Measurements from ENCODE around the gene LMOD3. TPM values are rescaled to one million over a fixed set of nuclear protein-coding genes. Genes with fewer than 3 reads are reported as not detected.

Gene LMOD3
- total and polyA plus RNA-seq, 7 donors = 0.01 to 0.23 TPM; not detected in 5

DNA sequence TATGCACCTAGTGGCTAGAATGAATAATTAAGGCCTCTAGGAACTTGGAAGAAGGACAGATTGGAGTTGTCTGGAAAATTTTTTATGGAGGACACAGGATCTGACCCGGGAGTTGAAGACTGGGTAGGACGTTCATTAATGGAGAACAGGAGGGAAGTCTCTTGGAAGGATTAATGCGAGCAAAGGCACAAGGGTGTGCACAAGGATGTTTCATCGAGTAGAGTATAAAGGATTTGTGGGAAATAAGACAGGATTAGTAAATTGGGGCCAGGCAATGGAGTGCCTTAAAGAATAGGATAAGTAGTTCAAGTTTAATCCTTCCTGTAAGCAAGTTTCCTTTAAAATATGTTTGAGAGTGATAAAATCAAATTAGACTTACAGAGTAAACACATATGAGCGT is 14.6 kb downstream of the LMOD3 start:
- peaks cover 0 to 21% (median 9%) of the 10 kb centered on the region in 4 donors for H3K36me3 ChIP-seq
- no peaks in the 10 kb centered on the region for H3K27me3 ChIP-seq
- WGBS, 2 donors = 60 to 77% methylated on average over 5 of the region's 5 CpGs
- DNase-seq = no peak
- no peak overlapping the region for H3K27ac ChIP-seq
- intact Hi-C loops (cut with DNase I) = no loop called here
- H3K9me3 ChIP-seq = no peaks in the 10 kb centered on the region
- TF ChIP-seq EP300 (IDR thresholded peaks at IDR 0.05) = no peak
- TF ChIP-seq, protein P1, sequence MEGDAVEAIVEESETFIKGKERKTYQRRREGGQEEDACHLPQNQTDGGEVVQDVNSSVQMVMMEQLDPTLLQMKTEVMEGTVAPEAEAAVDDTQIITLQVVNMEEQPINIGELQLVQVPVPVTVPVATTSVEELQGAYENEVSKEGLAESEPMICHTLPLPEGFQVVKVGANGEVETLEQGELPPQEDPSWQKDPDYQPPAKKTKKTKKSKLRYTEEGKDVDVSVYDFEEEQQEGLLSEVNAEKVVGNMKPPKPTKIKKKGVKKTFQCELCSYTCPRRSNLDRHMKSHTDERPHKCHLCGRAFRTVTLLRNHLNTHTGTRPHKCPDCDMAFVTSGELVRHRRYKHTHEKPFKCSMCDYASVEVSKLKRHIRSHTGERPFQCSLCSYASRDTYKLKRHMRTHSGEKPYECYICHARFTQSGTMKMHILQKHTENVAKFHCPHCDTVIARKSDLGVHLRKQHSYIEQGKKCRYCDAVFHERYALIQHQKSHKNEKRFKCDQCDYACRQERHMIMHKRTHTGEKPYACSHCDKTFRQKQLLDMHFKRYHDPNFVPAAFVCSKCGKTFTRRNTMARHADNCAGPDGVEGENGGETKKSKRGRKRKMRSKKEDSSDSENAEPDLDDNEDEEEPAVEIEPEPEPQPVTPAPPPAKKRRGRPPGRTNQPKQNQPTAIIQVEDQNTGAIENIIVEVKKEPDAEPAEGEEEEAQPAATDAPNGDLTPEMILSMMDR (IDR thresholded peaks at IDR 0.05) = no peak
- TF ChIP-seq POLR2AphosphoS5 (IDR thresholded peaks at IDR 0.05) = no peak
- TF ChIP-seq POLR2A (IDR thresholded peaks at IDR 0.05) = no peak
- H3K4me3 ChIP-seq = no peak overlapping the region
- peaks cover 0 to 15% (median 11%) of the 10 kb centered on the region in 4 donors for H3K4me1 ChIP-seq

DNA sequence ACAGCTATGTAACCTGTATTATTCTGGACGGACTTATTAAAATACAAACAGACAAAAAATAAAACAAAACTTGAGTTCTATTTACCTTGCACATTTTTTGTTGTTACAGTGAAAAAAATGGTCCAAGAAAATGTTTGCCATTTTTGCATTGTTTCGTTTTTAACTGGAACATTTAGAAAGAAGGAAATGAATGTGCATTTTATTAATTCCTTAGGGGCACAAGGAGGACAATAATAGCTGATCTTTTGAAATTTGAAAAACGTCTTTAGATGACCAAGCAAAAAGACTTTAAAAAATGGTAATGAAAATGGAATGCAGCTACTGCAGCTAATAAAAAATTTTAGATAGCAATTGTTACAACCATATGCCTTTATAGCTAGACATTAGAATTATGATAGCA is 17.1 kb downstream of the LMOD3 start:
- no peak overlapping the region for H3K4me3 ChIP-seq
- 49 to 78% methylated on average over 3 of the region's 3 CpGs for WGBS, 2 donors
- no peak for TF ChIP-seq POLR2A (IDR thresholded peaks at IDR 0.05)
- TF ChIP-seq POLR2AphosphoS5 (IDR thresholded peaks at IDR 0.05) = no peak
- TF ChIP-seq, protein P1 (IDR thresholded peaks at IDR 0.05) = no peak
- peak in 1 of 4 donors; percentile 4 for TF ChIP-seq EP300 (IDR thresholded peaks at IDR 0.05)
- H3K4me1 ChIP-seq = peaks cover 0 to 15% (median 11%) of the 10 kb centered on the region in 4 donors
- no peaks in the 10 kb centered on the region for H3K27me3 ChIP-seq
- peak overlapping the region in 2 of 4 donors; percentile 16 to 47 for H3K27ac ChIP-seq
- no peaks in the 10 kb centered on the region for H3K9me3 ChIP-seq
- no peak for DNase-seq
- H3K36me3 ChIP-seq = peaks cover 0 to 33% (median 15%) of the 10 kb centered on the region in 4 donors
- intact Hi-C loops (cut with DNase I) = no loop called here

DNA sequence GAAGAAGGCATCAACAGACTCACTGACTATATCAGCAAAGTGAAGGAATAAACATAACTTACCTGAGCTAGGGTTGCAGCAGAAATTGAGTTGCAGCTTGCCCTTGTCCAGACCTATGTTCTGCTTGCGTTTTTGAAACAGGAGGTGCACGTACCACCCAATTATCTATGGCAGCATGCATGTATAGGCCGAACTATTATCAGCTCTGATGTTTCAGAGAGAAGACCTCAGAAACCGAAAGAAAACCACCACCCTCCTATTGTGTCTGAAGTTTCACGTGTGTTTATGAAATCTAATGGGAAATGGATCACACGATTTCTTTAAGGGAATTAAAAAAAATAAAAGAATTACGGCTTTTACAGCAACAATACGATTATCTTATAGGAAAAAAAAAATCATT is 17.8 kb downstream of the LMOD3 start:
- Histone ChIP-seq H3K36me3 (peaks cover 0 to 33% (median 15%) of the 10 kb centered on the region in 4 donors), H3K9me3 (no peaks in the 10 kb centered on the region), H3K27ac (no peak overlapping the region), H3K4me3 (no peak overlapping the region), H3K27me3 (no peaks in the 10 kb centered on the region), H3K4me1 (peaks cover 0 to 15% (median 11%) of the 10 kb centered on the region in 4 donors)
- DNase-seq = no peak
- 83 to 85% methylated on average over 8 of the region's 8 CpGs for WGBS, 2 donors
- intact Hi-C loops (cut with DNase I) = no loop called here
- TF ChIP-seq EP300 (IDR thresholded peaks at IDR 0.05) (no peak), POLR2A (IDR thresholded peaks at IDR 0.05) (no peak), POLR2AphosphoS5 (IDR thresholded peaks at IDR 0.05) (no peak)
- TF ChIP-seq, protein P1 (IDR thresholded peaks at IDR 0.05) = no peak

DNA sequence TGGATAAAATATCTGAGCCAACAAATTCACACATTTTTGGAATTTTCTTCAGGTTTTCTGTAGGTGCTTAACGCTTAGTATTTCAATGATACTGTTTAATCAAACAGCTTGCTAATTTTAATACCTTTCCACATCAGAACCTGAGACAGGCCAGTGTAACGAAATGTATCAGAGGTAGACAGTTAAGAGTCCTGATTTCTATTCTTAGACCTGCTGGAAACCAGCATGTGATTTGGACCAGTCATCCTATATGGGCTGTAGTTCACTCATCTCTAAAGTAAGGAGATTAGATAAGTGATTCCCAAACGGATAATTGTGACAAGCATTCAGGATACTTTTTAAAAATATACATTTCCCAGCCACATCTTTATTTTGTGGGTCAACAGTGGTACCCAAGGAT is 19.3 kb downstream of the LMOD3 start:
- H3K27me3 ChIP-seq = no peaks in the 10 kb centered on the region
- TF ChIP-seq, protein P1 (IDR thresholded peaks at IDR 0.05) = no peak
- TF ChIP-seq EP300 (IDR thresholded peaks at IDR 0.05) (no peak), POLR2A (IDR thresholded peaks at IDR 0.05) (no peak)
- intact Hi-C loops (cut with DNase I) = no loop called here
- no peak overlapping the region for H3K4me3 ChIP-seq
- H3K4me1 ChIP-seq = peaks cover 0 to 15% (median 11%) of the 10 kb centered on the region in 4 donors
- peaks cover 0 to 33% (median 15%) of the 10 kb centered on the region in 4 donors for H3K36me3 ChIP-seq
- H3K27ac ChIP-seq = no peak overlapping the region
- no peaks in the 10 kb centered on the region for H3K9me3 ChIP-seq
- WGBS, 2 donors = 88 to 91% methylated on average over 3 of the region's 3 CpGs
- no peak for DNase-seq

DNA sequence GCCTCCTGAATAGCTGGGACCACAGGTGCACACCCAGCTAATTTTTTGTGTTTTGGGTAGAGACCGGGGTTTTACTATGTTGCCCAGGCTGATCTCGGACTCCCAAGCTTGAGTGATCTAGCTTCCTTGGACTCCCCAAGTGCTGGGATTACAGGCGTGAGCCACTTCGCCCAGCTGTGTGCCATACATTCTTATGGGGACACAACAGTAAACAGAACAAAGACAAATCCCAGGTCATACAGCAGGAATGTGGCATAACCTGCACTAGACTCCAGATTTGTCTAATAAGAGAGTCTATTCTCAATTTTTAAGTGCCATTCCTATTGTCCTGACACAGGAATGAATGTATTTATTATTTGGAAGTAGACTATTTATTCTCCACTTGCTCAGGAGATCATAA is 20.0 kb downstream of the LMOD3 start:
- no peak for DNase-seq
- Histone ChIP-seq H3K9me3 (no peaks in the 10 kb centered on the region), H3K27me3 (no peaks in the 10 kb centered on the region), H3K4me1 (peaks cover 0 to 15% (median 11%) of the 10 kb centered on the region in 4 donors), H3K27ac (no peak overlapping the region), H3K36me3 (peaks cover 0 to 33% (median 15%) of the 10 kb centered on the region in 4 donors), H3K4me3 (no peak overlapping the region)
- TF ChIP-seq POLR2A (IDR thresholded peaks at IDR 0.05) (no peak), POLR2AphosphoS5 (IDR thresholded peaks at IDR 0.05) (no peak)
- TF ChIP-seq, protein P1 (IDR thresholded peaks at IDR 0.05) = no peak
- intact Hi-C loops (cut with DNase I) = no loop called here
- 96% methylated on average over 4 of the region's 4 CpGs for WGBS, 2 donors
